M059J (cell line): ENCODE measurements around the gene ZNF638. TPM values are rescaled to one million over a fixed set of nuclear protein-coding genes. Genes with fewer than 3 reads are reported as not detected.

Source experiments
- DNase-seq: peaks from one replicate; pipeline ENCODE4 v3.0.0-alpha.2; 2012; ENCODE audit warnings: low read depth
- total RNA-seq: library from RNA; depleted of rRNA; stranded (reverse); fragments of >200 nt; shearing (Covaris generic); gene quantifications from 2 replicates; pipeline ENCODE4 v1.2.3, GENCODE V29; 2014

The ZNF638 gene
- total RNA-seq, 1 experiment from 2014 or later, result 44.7 TPM

DNA sequence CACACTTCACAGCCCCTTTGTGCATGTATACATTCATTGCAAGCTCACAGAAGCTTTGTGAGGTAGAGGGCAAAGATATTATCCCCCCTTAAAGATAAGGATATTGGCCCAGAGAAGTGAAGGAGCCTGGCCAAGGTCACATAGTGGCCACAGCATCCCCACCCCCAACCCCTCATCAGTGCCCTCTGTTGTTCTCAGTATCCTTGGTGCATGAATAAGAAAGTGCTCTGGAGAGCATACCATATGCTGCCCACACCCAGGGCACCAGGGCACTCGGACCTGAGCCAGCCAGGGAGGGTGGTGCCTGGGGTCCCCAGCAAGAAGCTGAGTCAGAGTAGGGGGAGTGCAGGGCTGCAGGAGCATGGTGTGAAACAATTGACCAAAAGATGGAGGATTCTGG, 125.0 kb downstream of the ZNF638 start:
- no peak for DNase-seq

DNA sequence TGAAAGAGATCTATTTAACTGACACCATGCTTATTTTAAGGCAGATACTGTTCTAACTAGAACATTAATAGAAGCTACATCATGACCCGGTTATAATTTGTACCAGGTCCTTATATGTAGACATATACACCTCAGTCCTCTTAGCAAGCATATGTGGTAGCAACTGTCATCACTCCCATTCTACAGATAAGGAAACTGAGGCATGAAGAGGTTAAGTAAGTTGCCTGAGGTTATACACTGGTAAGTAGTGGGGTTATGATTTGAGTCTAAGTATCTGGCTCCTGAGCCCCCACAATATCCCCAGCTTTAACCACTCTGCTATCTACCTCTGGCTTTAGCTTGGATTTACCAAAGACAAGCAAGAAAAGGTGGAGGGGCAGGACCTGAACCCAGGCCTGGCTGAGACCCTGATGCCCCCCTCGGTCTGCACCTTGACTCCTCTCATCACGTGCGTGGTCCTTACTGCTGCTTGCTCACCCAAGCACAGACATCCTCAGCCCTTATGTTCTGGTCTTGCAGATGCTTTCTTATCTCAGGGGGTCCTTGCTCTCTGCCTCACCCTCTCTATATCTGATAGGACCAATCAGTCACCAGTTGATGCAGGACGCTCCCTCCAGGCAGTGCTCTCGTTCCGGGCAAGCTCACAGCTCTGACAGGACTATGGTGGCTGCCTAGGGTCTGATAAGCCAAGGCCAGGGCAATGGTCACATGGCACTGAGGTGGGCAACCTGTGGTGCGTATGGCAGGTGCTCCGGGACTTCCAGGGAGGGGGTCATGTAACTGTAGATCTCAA, 125.7 kb downstream of the ZNF638 start:
- DNase-seq, result no peak

GRCh38 chr2:71457923-71458322, 126.3 kb downstream of the ZNF638 start:
- DNase-seq, result no peak

- DNase-seq, result peak; percentile 88
Measured at GRCh38 chr2:71458413-71459083, 127.0 kb downstream of the ZNF638 start.

GRCh38 chr2:71459084-71459431, 127.5 kb downstream of the ZNF638 start:
- peak; percentile 20 for DNase-seq

- DNase-seq, result no peak
Measured at GRCh38 chr2:71460056-71460455, 128.5 kb downstream of the ZNF638 start.

DNA sequence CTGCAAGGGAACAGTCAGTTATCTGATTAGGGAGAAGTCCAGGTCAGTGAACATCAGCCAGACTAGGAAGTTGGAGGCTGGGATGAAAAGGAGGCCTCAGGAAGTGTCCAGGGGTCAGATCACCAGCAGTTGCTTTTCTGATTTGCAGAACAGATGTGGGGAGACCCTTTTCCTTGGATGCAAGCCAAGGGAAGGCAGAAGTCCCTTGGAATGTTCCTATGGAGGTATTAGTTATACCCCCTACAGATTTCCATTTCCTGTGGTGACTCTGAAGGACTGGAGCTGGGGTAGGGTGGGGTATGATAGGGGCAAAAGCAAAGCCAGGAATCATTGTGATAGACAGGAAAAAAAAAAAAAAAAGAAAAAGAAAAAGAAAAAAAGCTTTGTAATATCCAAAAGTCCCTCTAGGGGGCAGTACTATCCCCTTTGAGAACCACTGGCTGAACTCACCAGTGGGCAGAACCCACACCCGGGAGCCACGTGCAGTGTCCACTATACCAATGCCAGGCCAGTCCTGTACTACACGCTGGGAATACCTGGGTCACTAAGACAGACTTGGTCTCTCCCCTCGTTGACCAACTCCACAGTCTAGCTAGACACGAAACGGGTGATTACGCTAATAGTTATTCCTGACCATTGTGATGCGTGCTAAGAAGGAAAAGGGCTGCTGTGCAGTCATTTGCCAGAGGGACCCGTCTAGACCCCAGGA, 129.2 kb downstream of the ZNF638 start:
- no peak for DNase-seq

- DNase-seq, result no peak
Measured at GRCh38 chr2:71461304-71461671, 129.7 kb downstream of the ZNF638 start.

- no peak for DNase-seq
Measured at GRCh38 chr2:71462056-71462605, 130.5 kb downstream of the ZNF638 start.

- no peak for DNase-seq
Measured at GRCh38 chr2:71462641-71463341, 131.2 kb downstream of the ZNF638 start.

DNA sequence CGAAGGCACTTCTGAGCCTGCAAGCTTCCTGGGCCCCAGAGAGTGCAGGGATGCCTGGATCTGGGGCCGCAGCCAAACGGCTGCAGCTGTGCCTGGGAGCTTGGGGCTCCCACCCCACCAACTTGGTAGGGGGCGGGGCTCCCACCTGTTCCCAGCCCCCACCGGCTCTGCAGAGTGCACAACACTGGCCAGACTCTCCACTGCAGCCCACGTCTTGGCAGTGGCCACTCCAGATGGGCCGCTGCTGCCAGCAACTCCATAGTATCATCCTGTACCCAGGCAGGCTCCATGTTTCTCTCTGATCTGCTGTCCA, 131.7 kb downstream of the ZNF638 start:
- no peak for DNase-seq

GRCh38 chr2:71464389-71464788, 132.8 kb downstream of the ZNF638 start:
- no peak for DNase-seq

- DNase-seq, result no peak
Measured at GRCh38 chr2:71465356-71465755, 133.8 kb downstream of the ZNF638 start.

DNA sequence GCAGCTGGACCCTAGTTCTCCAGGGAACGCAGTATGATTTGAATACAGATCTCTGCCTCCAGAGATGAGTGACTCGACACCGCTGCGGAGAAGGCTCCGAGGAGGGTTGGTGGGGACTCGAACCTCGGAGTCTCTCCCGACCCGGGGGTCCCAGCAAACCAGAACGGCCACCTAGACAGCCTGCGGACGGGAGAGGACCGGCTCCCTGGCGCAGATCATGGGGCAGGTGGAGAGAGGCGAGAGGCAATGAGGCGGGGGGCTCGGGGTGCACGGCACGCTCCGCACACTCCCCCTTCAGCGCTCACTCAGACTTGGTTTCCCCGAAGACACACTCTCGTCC, 134.3 kb downstream of the ZNF638 start:
- no peak for DNase-seq

- peak; percentile 37 for DNase-seq
Measured at GRCh38 chr2:71466301-71467179, 135.0 kb downstream of the ZNF638 start.

GRCh38 chr2:71467180-71467815, 135.7 kb downstream of the ZNF638 start:
- no peak for DNase-seq

- no peak for DNase-seq
Measured at GRCh38 chr2:71468279-71469015, 136.9 kb downstream of the ZNF638 start.

DNA sequence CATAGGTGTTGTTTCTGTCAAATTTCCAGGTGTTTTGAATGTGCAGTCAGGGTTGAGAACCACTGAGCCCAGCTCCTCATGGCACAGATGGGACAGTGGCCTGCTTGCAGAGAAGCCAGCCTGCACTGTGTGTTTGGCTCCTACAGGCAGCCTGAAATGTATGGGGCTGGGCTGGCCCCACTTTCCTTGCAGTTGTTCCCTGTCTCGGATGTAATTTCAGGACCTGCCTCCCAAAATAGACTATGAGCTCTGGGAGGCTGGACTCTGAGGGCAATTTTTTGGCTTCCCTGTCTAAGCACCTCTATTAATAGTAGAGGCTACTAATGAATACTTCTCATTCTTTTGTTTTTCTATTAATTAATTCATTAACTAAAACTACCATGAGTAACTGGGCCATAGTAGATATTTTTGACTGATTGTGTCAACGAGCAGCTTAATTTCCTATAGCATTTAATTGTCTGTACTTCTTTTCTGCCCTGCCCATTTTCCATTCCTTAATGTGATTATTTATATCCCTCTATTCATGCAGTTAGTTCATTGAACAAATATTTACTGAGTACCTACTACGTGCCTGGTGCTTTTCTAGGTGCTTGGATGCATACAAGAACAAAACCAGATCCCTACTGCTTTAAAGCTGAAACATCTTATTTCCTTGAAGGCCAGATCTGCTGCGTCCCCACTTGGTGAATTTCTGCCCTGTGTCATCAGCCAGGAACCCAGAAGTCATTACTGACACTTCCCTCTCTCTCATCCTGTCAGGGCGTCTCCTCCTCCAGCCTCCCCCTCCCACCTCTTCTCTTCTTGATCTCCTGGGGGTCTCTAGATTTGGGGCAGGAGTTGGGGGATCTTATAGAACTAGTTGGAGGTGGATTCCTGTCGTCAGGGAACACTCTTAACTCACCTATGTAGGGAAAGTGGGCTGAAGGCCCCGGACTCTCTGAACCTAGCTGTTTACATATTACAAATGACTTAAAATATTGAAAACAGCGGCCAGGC, 138.1 kb downstream of the ZNF638 start:
- no peak for DNase-seq

DNA sequence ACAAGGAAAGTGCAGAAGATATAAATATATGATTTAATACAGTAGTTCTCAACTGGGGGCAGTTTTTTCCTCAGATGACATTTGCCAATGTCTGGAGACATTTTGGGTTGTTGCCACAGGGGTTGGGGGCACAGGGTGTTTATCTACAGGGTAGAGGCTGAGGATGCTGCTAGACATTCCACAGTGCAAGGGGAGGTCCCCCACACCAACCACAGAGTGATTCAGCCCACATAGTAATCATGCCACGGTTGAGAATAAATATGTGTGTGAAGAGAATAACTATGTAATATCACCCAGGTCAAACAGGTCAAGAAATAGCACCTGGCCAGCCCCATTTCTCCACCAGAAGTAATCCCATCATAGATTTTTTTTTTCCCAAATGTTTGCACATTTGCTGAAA, 139.7 kb downstream of the ZNF638 start:
- DNase-seq, result peak; percentile 83
